Gastroesophageal sphincter (tissue), 4 donors: ENCODE measurements around the gene HCFC1R1. TPM values are rescaled to one million over a fixed set of nuclear protein-coding genes. Genes with fewer than 3 reads are reported as not detected.

Experiments used
- ATAC-seq: fragments of 150-250 bp; one replicate; pipeline ENCODE4 v1.9.1; 2016; ENCODE audit warnings: mild to moderate bottlenecking, moderate library complexity
- H3K27ac ChIP-seq, 4 donors: fragments of 200-600 bp; sonication (generic) in 3 of 4; 1 replicate in 3 of 4; 2 replicates in 1 of 4; pipeline ENCODE4 v1.5.1; 2016 to 2019
- H3K27me3 ChIP-seq: fragments of 200-600 bp; sonication (generic); one replicate; pipeline ENCODE4 v1.5.1; 2019
- H3K36me3 ChIP-seq, 2 donors: fragments of 200-600 bp; sonication (generic); one replicate each; pipeline ENCODE4 v1.5.1; 2019; ENCODE audit warnings: control low read depth in 1 of 2
- H3K4me1 ChIP-seq, 3 donors: fragments of 200-600 bp; sonication (generic); 1 replicate in 2 of 3; 2 replicates in 1 of 3; pipeline ENCODE4 v1.5.1; 2016 to 2019; ENCODE audit warnings: control low read depth in 2 of 3
- H3K4me3 ChIP-seq, 2 donors: fragments of 200-600 bp; sonication (generic); one replicate each; pipeline ENCODE4 v1.5.1; 2019; ENCODE audit warnings: mild to moderate bottlenecking in 1 of 2, moderate library complexity in 1 of 2
- H3K9me3 ChIP-seq, 3 donors: fragments of 200-600 bp; sonication (generic); one replicate each; pipeline ENCODE4 v1.5.1; 2017 to 2019; ENCODE audit warnings: control low read depth in 2 of 3
- EP300 ChIP-seq: sonication (generic); formaldehyde crosslinking; IDR thresholded peaks from one replicate; pipeline ENCODE4 v1.6.1; 2017; ENCODE audit warnings: antibody characterized with exemption, mild to moderate bottlenecking
- POLR2A ChIP-seq, 2 donors: fragments of 450-650 bp; IDR thresholded peaks; one replicate each; pipeline ENCODE4 v1.6.1; 2017; ENCODE audit warnings: antibody characterized with exemption in 2 of 2, mild to moderate bottlenecking in 2 of 2, moderate library complexity in 1 of 2
- POLR2AphosphoS5 ChIP-seq: sonication (generic); formaldehyde crosslinking; IDR thresholded peaks from one replicate; pipeline ENCODE4 v1.6.1; 2017; ENCODE audit warnings: antibody characterized with exemption
- WGBS, 2 donors: methylation state at CpG; one replicate each; pipeline ENCODE4 v1.1.5; 2018; ENCODE audit warnings: low coverage in 1 of 2; 5-methylcytosine and 5-hydroxymethylcytosine counted together
- total RNA-seq, 4 donors: library from RNA; depleted of rRNA; stranded (reverse); fragments of >200 nt; gene quantifications; one replicate each; pipeline ENCODE4 v1.1.0, GENCODE V29; 2016
- TF ChIP-seq, protein P1 (sequence below), 4 experiments: fragments of 200-600 bp in 2 of 4; fragments of 450-650 bp in 2 of 4; sonication (generic) in 1 of 4; IDR thresholded peaks; one replicate each; pipeline ENCODE4 v1.5.1; 2017 to 2019; ENCODE audit warnings: antibody characterized with exemption in 4 of 4, mild to moderate bottlenecking in 2 of 4, moderate library complexity in 2 of 4

HCFC1R1 gene
- total RNA-seq, 4 donors from 2014 or later = 20.1 to 94.9 (median 40.5) TPM

DNA sequence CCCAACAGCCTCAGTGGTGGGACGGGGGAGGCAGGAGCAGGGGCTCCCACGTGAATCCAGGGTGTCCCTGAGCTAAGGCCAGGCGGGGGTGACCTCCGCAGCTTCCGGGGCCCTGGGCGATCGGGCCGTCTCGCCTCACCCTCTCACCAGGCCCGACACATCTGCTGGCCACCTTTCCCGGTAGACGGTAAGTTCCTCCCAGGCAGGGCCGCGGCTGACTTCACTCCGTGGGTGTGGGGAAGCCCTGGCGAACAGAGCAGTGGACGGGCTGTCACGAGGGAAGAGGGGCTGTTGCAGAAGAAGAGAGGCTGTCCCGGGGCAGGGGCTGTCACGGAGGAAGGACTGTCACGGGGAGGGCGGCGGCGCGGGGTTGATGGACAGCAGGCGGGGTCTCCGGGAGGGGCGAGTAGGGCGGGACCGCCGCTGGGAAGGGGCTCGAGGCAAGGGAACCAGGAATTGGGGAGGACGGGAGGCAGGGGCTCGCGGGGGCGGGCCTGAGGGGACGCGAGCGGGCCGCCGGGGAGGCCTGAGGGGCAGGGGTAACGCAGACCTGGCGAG is 44.0 kb downstream of the HCFC1R1 start:
- Histone ChIP-seq H3K27ac (peak overlapping the region in 1 of 4 donors; percentile 92), H3K27me3 (peaks cover 43% of the 10 kb centered on the region), H3K36me3 (no peaks in the 10 kb centered on the region), H3K4me1 (peaks cover 0 to 34% (median 8%) of the 10 kb centered on the region in 3 donors), H3K4me3 (peak overlapping the region; percentile 63 to 82), H3K9me3 (no peaks in the 10 kb centered on the region)
- ATAC-seq = no peak
- TF ChIP-seq POLR2A (IDR thresholded peaks at IDR 0.05) (no peak), EP300 (no peak), POLR2AphosphoS5 (no peak)
- TF ChIP-seq, protein P1, sequence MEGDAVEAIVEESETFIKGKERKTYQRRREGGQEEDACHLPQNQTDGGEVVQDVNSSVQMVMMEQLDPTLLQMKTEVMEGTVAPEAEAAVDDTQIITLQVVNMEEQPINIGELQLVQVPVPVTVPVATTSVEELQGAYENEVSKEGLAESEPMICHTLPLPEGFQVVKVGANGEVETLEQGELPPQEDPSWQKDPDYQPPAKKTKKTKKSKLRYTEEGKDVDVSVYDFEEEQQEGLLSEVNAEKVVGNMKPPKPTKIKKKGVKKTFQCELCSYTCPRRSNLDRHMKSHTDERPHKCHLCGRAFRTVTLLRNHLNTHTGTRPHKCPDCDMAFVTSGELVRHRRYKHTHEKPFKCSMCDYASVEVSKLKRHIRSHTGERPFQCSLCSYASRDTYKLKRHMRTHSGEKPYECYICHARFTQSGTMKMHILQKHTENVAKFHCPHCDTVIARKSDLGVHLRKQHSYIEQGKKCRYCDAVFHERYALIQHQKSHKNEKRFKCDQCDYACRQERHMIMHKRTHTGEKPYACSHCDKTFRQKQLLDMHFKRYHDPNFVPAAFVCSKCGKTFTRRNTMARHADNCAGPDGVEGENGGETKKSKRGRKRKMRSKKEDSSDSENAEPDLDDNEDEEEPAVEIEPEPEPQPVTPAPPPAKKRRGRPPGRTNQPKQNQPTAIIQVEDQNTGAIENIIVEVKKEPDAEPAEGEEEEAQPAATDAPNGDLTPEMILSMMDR (IDR thresholded peaks at IDR 0.05) = no peak
- WGBS, 2 donors = 20% methylated on average over 5 of the region's 43 CpGs; no CpG with 5 or more reads in 1 of the 2 donors

DNA sequence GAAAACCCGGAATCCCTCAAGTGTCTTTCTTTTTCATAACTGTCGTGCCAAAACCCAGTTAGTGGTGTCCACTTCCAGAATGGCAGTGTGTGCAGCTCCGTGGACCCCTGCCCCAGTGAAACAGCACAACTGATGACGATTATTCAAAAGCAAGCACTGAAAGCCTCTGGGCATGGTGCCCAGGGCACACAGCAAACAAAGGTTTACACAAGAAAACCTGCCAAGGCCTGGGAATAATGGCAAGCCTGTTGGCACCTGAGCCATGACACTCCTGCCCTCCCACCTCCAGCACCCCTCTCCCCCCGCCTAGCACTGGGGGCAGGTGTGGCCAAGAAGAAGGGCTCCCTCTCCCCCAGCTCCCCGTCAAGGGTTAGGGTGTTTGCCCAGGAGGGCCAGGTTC is 46.3 kb downstream of the HCFC1R1 start:
- no peak for ATAC-seq
- 94% methylated on average over 3 of the region's 6 CpGs; no CpG with 5 or more reads in 1 of the 2 donors for WGBS, 2 donors
- TF ChIP-seq, protein P1 (IDR thresholded peaks at IDR 0.05) = no peak
- TF ChIP-seq EP300 = no peak
- no peak for TF ChIP-seq POLR2A (IDR thresholded peaks at IDR 0.05)
- TF ChIP-seq POLR2AphosphoS5 = no peak
- peaks cover 0 to 21% (median 5%) of the 10 kb centered on the region in 3 donors for H3K4me1 ChIP-seq
- no peak overlapping the region for H3K27ac ChIP-seq
- no peak overlapping the region for H3K4me3 ChIP-seq
- no peaks in the 10 kb centered on the region for H3K9me3 ChIP-seq
- no peaks in the 10 kb centered on the region for H3K36me3 ChIP-seq
- peaks cover 43% of the 10 kb centered on the region for H3K27me3 ChIP-seq

DNA sequence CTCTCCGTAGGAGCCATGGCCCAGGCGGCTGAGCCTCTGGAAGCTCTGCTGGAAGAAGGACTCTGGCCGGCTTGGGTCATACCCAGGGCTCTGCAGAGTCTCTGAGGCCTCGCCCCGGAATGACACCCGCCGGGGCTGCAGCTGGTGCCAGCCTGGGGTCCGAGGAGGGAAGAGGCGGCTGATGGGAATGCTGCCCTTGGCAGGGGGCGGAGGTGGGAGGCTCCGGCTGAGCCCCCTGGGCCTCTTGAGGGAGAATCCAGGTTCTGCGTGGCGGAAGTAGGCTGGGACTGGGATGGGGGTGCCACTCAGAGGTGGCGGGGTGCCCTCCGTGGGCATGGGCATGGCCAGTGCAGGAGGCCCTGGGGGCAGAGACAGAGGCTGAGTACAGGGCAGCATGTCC is 47.1 kb downstream of the HCFC1R1 start:
- Histone ChIP-seq H3K4me1 (peaks cover 0 to 21% (median 5%) of the 10 kb centered on the region in 3 donors), H3K27me3 (peaks cover 44% of the 10 kb centered on the region), H3K36me3 (no peaks in the 10 kb centered on the region), H3K27ac (no peak overlapping the region), H3K9me3 (no peaks in the 10 kb centered on the region), H3K4me3 (no peak overlapping the region)
- ATAC-seq = no peak
- TF ChIP-seq EP300 (no peak), POLR2AphosphoS5 (no peak)
- WGBS, 2 donors = 80% methylated on average over 1 of the region's 15 CpGs; no CpG with 5 or more reads in 1 of the 2 donors

DNA sequence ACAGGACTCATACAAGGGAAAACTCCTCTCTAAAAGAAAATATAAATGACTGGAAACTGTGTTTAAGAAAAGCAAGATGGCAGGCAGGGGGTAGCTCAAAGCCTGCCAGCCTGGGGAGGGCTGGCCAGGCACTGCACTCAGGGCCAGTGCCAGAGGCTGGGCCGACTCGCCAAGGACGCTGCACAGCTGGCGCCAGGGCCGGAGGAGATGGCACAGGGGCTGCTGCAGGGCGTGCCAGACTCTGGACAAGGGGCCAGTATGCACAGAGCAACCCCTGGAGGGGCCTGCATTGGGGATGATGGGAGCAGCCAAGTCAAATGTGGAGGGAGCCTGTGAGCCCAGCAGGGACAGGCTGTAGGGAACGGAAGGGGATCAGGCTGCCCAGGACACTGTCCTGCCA is 47.5 kb downstream of the HCFC1R1 start:
- no peak for TF ChIP-seq EP300
- TF ChIP-seq, protein P1 (IDR thresholded peaks at IDR 0.05) = no peak
- TF ChIP-seq POLR2A (IDR thresholded peaks at IDR 0.05) = no peak
- TF ChIP-seq POLR2AphosphoS5 = no peak
- Histone ChIP-seq H3K27ac (no peak overlapping the region), H3K27me3 (peaks cover 49% of the 10 kb centered on the region), H3K36me3 (no peaks in the 10 kb centered on the region), H3K9me3 (no peaks in the 10 kb centered on the region), H3K4me3 (no peak overlapping the region), H3K4me1 (peaks cover 0 to 17% (median 5%) of the 10 kb centered on the region in 3 donors)
- ATAC-seq = no peak
- WGBS, 2 donors = 75 to 85% methylated on average over 4 to 5 of the region's 7 CpGs

DNA sequence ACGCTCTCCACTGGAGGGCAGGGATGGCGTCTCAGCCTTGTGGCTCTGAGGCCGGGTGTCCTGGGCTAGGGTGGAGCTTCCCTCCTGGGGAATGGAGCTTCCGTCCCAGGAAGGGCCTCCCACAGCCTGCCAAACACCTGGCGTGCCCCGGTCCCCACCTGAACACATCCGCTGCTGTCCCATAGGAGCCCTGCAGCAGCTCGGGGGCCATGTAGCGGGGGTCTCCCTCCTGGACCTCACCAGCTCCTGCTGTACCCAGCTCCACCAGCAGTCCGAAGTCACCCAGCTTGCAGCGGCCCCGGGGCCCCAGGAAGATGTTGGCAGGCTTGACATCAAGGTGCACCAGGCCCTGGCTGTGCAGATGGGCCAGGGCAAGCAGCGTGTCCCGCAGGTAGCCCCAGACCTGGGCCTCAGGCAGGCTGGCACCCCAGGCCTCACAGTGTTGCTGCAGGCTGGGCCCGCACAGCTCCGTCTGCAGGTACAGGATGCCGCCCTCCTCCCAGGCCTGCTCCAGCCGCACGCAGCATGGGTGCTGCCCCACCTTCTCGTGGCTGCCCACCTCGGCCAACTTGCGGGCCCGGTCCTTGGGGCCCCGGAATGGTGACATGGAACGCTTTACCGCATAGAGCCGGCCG is 48.5 kb downstream of the HCFC1R1 start:
- H3K27ac ChIP-seq = no peak overlapping the region
- ATAC-seq = no peak
- no peaks in the 10 kb centered on the region for H3K36me3 ChIP-seq
- peaks cover 0 to 14% (median 5%) of the 10 kb centered on the region in 3 donors for H3K4me1 ChIP-seq
- no peak overlapping the region for H3K4me3 ChIP-seq
- H3K9me3 ChIP-seq = no peaks in the 10 kb centered on the region
- TF ChIP-seq, protein P1 (IDR thresholded peaks at IDR 0.05) = no peak
- TF ChIP-seq POLR2A (IDR thresholded peaks at IDR 0.05) (no peak), EP300 (no peak), POLR2AphosphoS5 (no peak)
- H3K27me3 ChIP-seq = peaks cover 53% of the 10 kb centered on the region
- WGBS, 2 donors = 90% methylated on average over 2 of the region's 28 CpGs; no CpG with 5 or more reads in 1 of the 2 donors
